K562 (cell line): ENCODE data around the gene EPC2. TPM values are rescaled to one million over a fixed set of nuclear protein-coding genes. Genes with fewer than 3 reads are reported as not detected.

Source experiments
- GTF2E2 ChIP-seq: fragments of 200-800 bp; sonication (Bioruptor generic); IDR thresholded peaks from 2 replicates; pipeline ENCODE4 v1.6.1; 2016; ENCODE audit warnings: missing genetic modification characterization, missing compliant biosample characterization
- HDAC3 ChIP-seq: fragments of 450-650 bp; IDR thresholded peaks from 2 replicates; pipeline ENCODE4 v1.6.1; 2018; ENCODE audit warnings: borderline replicate concordance, mild to moderate bottlenecking, moderate library complexity; ENCODE audit not compliant: partially characterized antibody
- KDM2B ChIP-seq: fragments of 250-450 bp; sonication (Bioruptor Pico); IDR thresholded peaks from 2 replicates; pipeline ENCODE4 v1.8.0; 2021; ENCODE audit warnings: mild to moderate bottlenecking, moderate library complexity
- MYNN ChIP-seq, 2 experiments: sonication (generic); formaldehyde crosslinking in 1 of 2; IDR thresholded peaks; 2 replicates each; pipeline versions ENCODE4 v1.5.0 to v1.6.1; 2016 to 2020; ENCODE audit warnings: antibody characterized with exemption in 1 of 2, missing genetic modification reagents in 1 of 2
- NFE2L1 ChIP-seq: fragments of 450-650 bp; IDR thresholded peaks from 2 replicates; pipeline ENCODE4 v1.6.1; 2016; ENCODE audit warnings: missing genetic modification characterization, low read depth, mild to moderate bottlenecking, missing compliant biosample characterization, moderate library complexity, borderline replicate concordance
- NFRKB ChIP-seq: fragments of 450-650 bp; IDR thresholded peaks from 2 replicates; pipeline ENCODE4 v1.6.1; 2016; ENCODE audit warnings: low read depth
- POLR2A ChIP-seq: fragments of 450-650 bp; conservative IDR thresholded peaks from 2 replicates; pipeline ENCODE4 v1.6.1; 2016
- SMAD2 ChIP-seq: fragments of 150-350 bp; IDR thresholded peaks from 2 replicates; pipeline ENCODE4 v1.6.1; 2014; ENCODE audit warnings: low read depth, mild to moderate bottlenecking, low read length
- TBL1XR1 ChIP-seq, 2 experiments: IDR thresholded peaks; 2 replicates each; pipeline ENCODE4 v1.6.1; 2012; ENCODE audit warnings: improper control_type of control experiment in 2 of 2, low read length in 2 of 2, mild to moderate bottlenecking in 1 of 2
- TOE1 ChIP-seq, 2 experiments: fragments of 450-650 bp in 1 of 2; sonication (generic) in 1 of 2; formaldehyde crosslinking in 1 of 2; IDR thresholded peaks; 2 replicates each; pipeline versions ENCODE4 v1.7.1 to v1.8.0; 2016 to 2022; ENCODE audit warnings: borderline replicate concordance in 2 of 2, mild to moderate bottlenecking in 2 of 2, antibody characterized with exemption in 1 of 2, inconsistent platforms in 1 of 2, low read depth in 1 of 2, missing genetic modification reagents in 1 of 2, moderate library complexity in 1 of 2
- ZNF311 ChIP-seq: fragments of 250-450 bp; sonication (Bioruptor Pico); IDR thresholded peaks from 2 replicates; pipeline ENCODE4 v1.4.0; 2020; ENCODE audit warnings: mild to moderate bottlenecking, moderate library complexity
- ZNF696 ChIP-seq: fragments of 250-450 bp; sonication (Bioruptor Pico); conservative IDR thresholded peaks from 2 replicates; pipeline ENCODE4 v1.4.0; 2020; ENCODE audit warnings: mild to moderate bottlenecking, moderate library complexity
- polyA plus RNA-seq, 8 experiments: library from polyadenylated mRNA; depleted of rRNA in 4 of 8; stranded (reverse) in 5 of 8; unstranded in 3 of 8; fragments of >200 nt; fragmentation: Nextera tagmentation in 2 of 8; fragmentation: Illumina TruSeq in 1 of 8; extraction: Ambion mirVana in 2 of 8; extraction: Trizol in 1 of 8; gene quantifications; 2 replicates each; pipeline versions ENCODE4 v1.2.1 to v1.2.3, GENCODE V29; 2011 to 2014; ENCODE audit warnings: inconsistent platforms in 1 of 8, missing spikeins in 1 of 8
- total RNA-seq, 7 experiments: library from RNA; depleted of rRNA in 6 of 7; stranded (reverse); fragments of >200 nt in 6 of 7; fragmentation: Illumina TruSeq in 2 of 7; extraction: Trizol in 2 of 7; gene quantifications; 2 replicates each; pipeline versions ENCODE4 v1.2.1 to v1.2.3, GENCODE V29; 2011 to 2021; ENCODE audit warnings: low replicate concordance in 1 of 7
- TF ChIP-seq, protein P1 (sequence below): sonication (generic); formaldehyde crosslinking; IDR thresholded peaks from 2 replicates; pipeline ENCODE4 v1.8.0; 2022; ENCODE audit warnings: missing genetic modification reagents, mild to moderate bottlenecking, borderline replicate concordance
- TF ChIP-seq, protein P2 (sequence below), 2 experiments: fragments of 200-800 bp in 1 of 2; sonication (Bioruptor generic) in 1 of 2; sonication (generic) in 1 of 2; formaldehyde crosslinking in 1 of 2; IDR thresholded peaks in 1 of 2; conservative IDR thresholded peaks in 1 of 2; 2 replicates each; pipeline versions ENCODE4 v1.5.0 to v1.6.1; 2016 to 2020; ENCODE audit warnings: missing compliant biosample characterization in 1 of 2, missing genetic modification characterization in 1 of 2, missing genetic modification reagents in 1 of 2
- TF ChIP-seq, protein P3 (sequence below): sonication (generic); formaldehyde crosslinking; IDR thresholded peaks from 2 replicates; pipeline ENCODE4 v1.8.0; 2022; ENCODE audit warnings: mild to moderate bottlenecking, missing genetic modification reagents
- TF ChIP-seq, protein P4 (sequence below): fragments of 450-650 bp; formaldehyde crosslinking; IDR thresholded peaks from 2 replicates; pipeline ENCODE4 v1.4.0; 2020; ENCODE audit warnings: mild to moderate bottlenecking, moderate library complexity

The EPC2 gene
- total and polyA plus RNA-seq, 9 of the 15 experiments (the other 6 are each of a cell fraction or from before 2014, with no cell fraction given), result 7.0 to 35.8 (median 29.1) TPM

DNA sequence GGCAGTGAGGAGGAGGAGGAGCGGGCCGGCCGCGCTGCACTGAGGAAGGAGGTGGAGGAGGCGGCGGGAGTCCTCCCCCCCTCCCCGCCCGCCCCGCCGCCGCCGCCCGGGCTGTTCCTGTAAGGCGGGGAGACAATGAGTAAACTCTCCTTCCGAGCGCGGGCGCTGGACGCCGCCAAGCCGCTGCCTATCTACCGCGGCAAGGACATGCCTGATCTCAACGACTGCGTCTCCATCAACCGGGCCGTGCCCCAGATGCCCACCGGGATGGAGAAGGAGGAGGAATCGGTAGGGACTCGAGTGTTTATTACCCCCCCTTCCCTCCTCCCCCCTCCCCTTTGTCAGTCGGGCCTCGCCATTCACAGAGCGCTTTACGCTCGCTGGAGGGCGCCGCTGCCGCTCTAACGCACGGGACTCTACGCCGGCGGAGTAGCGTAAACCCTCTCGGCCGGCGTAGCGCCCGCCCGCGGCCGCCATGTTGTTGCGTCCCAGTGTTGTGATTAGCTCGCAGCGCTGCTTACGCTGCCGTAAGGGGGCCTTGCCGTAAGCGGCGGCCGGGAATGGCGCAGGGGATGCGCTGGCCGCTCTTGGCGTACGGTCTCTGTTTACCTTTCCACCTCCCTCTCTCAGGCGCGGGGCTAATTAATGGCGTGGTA is 460 bp downstream of the EPC2 start (continued):
- TF ChIP-seq, protein P1, sequence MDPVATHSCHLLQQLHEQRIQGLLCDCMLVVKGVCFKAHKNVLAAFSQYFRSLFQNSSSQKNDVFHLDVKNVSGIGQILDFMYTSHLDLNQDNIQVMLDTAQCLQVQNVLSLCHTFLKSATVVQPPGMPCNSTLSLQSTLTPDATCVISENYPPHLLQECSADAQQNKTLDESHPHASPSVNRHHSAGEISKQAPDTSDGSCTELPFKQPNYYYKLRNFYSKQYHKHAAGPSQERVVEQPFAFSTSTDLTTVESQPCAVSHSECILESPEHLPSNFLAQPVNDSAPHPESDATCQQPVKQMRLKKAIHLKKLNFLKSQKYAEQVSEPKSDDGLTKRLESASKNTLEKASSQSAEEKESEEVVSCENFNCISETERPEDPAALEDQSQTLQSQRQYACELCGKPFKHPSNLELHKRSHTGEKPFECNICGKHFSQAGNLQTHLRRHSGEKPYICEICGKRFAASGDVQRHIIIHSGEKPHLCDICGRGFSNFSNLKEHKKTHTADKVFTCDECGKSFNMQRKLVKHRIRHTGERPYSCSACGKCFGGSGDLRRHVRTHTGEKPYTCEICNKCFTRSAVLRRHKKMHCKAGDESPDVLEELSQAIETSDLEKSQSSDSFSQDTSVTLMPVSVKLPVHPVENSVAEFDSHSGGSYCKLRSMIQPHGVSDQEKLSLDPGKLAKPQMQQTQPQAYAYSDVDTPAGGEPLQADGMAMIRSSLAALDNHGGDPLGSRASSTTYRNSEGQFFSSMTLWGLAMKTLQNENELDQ, result no peak
- TF ChIP-seq ZNF696 (CRISPR knock-in tag), result no peak
- no peak for TF ChIP-seq ZNF311 (CRISPR knock-in tag)
- TF ChIP-seq TOE1 (IDR thresholded peaks at IDR 0.05; ENCODE audit: borderline replicate concordance), result peak; percentile 39; the same call in 1 of the 2 replicates
- TF ChIP-seq TOE1 (CRISPR knock-in tag; IDR thresholded peaks at IDR 0.05; ENCODE audit: borderline replicate concordance, low read depth), result no peak
- TF ChIP-seq, protein P2, sequence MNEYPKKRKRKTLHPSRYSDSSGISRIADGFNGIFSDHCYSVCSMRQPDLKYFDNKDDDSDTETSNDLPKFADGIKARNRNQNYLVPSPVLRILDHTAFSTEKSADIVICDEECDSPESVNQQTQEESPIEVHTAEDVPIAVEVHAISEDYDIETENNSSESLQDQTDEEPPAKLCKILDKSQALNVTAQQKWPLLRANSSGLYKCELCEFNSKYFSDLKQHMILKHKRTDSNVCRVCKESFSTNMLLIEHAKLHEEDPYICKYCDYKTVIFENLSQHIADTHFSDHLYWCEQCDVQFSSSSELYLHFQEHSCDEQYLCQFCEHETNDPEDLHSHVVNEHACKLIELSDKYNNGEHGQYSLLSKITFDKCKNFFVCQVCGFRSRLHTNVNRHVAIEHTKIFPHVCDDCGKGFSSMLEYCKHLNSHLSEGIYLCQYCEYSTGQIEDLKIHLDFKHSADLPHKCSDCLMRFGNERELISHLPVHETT (CRISPR knock-in tag; conservative IDR thresholded peaks at IDR 0.05 in 1 of 2, IDR thresholded peaks at IDR 0.05 in 1 of 2), result peak in 1 of 2 experiments; percentile 96; a peak in 2 of 4 replicates
- TF ChIP-seq HDAC3, result peak; percentile 100
- TF ChIP-seq KDM2B (CRISPR knock-in tag), result no peak
- peak in 1 of 2 experiments; percentile 75; a peak in 1 of 4 replicates for TF ChIP-seq TBL1XR1 (IDR thresholded peaks at IDR 0.05; ENCODE audit: low read length in 2 of 2)
- TF ChIP-seq MYNN (IDR thresholded peaks at IDR 0.05), result no peak
- TF ChIP-seq MYNN (CRISPR knock-in tag; IDR thresholded peaks at IDR 0.05), result no peak
- no peak for TF ChIP-seq SMAD2
- TF ChIP-seq, protein P3, sequence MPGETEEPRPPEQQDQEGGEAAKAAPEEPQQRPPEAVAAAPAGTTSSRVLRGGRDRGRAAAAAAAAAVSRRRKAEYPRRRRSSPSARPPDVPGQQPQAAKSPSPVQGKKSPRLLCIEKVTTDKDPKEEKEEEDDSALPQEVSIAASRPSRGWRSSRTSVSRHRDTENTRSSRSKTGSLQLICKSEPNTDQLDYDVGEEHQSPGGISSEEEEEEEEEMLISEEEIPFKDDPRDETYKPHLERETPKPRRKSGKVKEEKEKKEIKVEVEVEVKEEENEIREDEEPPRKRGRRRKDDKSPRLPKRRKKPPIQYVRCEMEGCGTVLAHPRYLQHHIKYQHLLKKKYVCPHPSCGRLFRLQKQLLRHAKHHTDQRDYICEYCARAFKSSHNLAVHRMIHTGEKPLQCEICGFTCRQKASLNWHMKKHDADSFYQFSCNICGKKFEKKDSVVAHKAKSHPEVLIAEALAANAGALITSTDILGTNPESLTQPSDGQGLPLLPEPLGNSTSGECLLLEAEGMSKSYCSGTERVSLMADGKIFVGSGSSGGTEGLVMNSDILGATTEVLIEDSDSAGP (CRISPR knock-in tag), result no peak
- TF ChIP-seq, protein P4, sequence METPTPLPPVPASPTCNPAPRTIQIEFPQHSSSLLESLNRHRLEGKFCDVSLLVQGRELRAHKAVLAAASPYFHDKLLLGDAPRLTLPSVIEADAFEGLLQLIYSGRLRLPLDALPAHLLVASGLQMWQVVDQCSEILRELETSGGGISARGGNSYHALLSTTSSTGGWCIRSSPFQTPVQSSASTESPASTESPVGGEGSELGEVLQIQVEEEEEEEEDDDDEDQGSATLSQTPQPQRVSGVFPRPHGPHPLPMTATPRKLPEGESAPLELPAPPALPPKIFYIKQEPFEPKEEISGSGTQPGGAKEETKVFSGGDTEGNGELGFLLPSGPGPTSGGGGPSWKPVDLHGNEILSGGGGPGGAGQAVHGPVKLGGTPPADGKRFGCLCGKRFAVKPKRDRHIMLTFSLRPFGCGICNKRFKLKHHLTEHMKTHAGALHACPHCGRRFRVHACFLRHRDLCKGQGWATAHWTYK (CRISPR knock-in tag), result peak; percentile 65; the same call in 1 of the 2 replicates
- no peak for TF ChIP-seq NFE2L1 (tag)
- peak; percentile 78 for TF ChIP-seq POLR2A
- peak; percentile 82; the same call in 1 of the 2 replicates for TF ChIP-seq NFRKB
- 0 out of 2 replicates have a peak, but pooled peaks have one; percentile 31 for TF ChIP-seq GTF2E2
